Activated CD8-positive, alpha-beta T cell treated with anti-CD3 and anti-CD28 coated beads, Interleukin-2, amount 10 ng/mL, durations not matched to agents 7 days and 5 days (primary cell): ENCODE data around the gene RTP2. TPM values are rescaled to one million over a fixed set of nuclear protein-coding genes. Genes with fewer than 3 reads are reported as not detected.

Source experiments
- ATAC-seq: fragments of 150-1000 bp; cut with Tn5 transposase; one replicate; pipeline ENCODE4 v1.10.0; 2021; ENCODE audit warnings: moderate library complexity
- CTCF ChIA-PET: fragments of 350-600 bp; sonication (Branson Sonifier 250); formaldehyde crosslinking; loops from one replicate; lab custom pipeline; 2021; ENCODE audit warnings: antibody characterized with exemption; lab: Charles Lee
- POLR2A ChIA-PET: fragments of 350-600 bp; sonication (Branson Sonifier 250); formaldehyde crosslinking; loops from one replicate; lab custom pipeline; 2021; ENCODE audit warnings: antibody characterized with exemption; lab: Charles Lee
- DNase-seq: peaks from one replicate; pipeline ENCODE4 v3.0.0-alpha.2; 2020
- H3K27ac Mint-ChIP-seq: one replicate; pipeline ENCODE4 v1.8.0; 2021; ENCODE audit warnings: mild to moderate bottlenecking, mixed read lengths
- H3K27me3 Mint-ChIP-seq: one replicate; pipeline ENCODE4 v1.8.0; 2021; ENCODE audit warnings: low read depth, mixed read lengths
- H3K36me3 Mint-ChIP-seq: one replicate; pipeline ENCODE4 v1.8.0; 2021; ENCODE audit warnings: low read depth, mixed read lengths
- H3K4me1 Mint-ChIP-seq: one replicate; pipeline ENCODE4 v1.8.0; 2021; ENCODE audit warnings: low read depth, mixed read lengths
- H3K4me3 Mint-ChIP-seq: one replicate; pipeline ENCODE4 v1.8.0; 2021; ENCODE audit warnings: mild to moderate bottlenecking, mixed read lengths
- H3K9me3 Mint-ChIP-seq: one replicate; pipeline ENCODE4 v1.8.0; 2022; ENCODE audit warnings: mixed read lengths; ENCODE audit not compliant: insufficient read depth
- total RNA-seq, 2 experiments: library from RNA; stranded (reverse); gene quantifications; one replicate each; pipeline ENCODE4 v1.2.3, GENCODE V29; 2021

RTP2 gene
- total RNA-seq, 2 experiments from 2014 or later = not detected

DNA sequence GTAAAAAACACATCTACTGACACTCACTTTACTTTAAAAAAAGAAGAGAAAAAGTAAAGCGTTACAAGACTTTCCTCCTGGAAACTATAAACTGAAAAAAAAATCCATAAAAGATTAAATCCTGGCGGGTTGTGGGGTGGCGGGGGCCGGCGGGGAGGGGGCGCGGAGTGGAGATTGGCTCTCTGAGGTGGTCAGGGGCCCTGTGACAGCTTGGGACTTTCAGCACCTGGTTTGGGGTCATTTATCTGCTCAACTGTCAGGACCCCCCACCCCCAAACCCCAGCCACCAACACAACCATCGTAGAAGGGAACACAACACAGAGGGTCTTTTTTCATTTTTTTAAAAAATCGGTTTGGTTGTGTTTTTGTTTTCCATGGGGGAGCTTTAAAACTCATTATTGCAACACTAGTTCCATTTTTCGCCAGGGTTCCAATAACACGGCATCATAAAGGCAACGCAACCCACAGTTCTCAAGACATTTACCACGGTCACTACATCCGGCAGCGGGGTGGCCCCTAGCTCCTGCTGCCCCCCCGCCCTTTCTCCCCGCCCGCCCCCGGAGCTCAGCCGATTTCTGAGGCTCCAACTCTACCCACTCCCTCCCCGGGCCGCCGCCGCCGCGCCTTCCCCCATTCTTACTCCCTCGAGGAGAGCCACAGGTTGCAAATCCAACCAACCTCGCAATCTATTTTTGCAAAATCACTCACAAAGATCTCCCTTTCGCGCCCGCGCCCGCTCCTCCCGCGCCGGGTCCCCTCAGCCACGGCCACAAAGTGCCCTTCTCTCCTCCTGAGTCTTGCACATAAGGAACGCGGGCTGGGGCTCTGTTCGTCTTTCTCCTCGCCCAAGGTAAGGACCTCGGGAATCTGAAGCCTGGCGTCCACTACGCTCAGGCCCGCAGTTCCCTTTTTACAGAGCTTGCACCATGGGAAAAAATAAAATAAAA is 41.1 kb upstream of the RTP2 start:
- Mint-ChIP-seq H3K27me3 (no peaks in the 10 kb centered on the region), H3K4me1 (peaks cover 50% of the 10 kb centered on the region), H3K36me3 (peaks cover 30% of the 10 kb centered on the region), H3K4me3 (peak overlapping the region; percentile 100), H3K27ac (peak overlapping the region; percentile 100), H3K9me3 (no peaks in the 10 kb centered on the region)
- ChIA-PET POLR2A (interaction anchor here (0.6 to 9.0 kb wide), 28 partner anchors 56 to 1310 kb away, joined by 3 to 195 read pairs (median 4); partner anchors contain the start of gene LPP), CTCF (interaction anchor here (0.8 to 2.5 kb wide), 18 partner anchors 56 to 1399 kb away, joined by 3 to 45 read pairs (median 4); no protein-coding TSS in a partner anchor)
- DNase-seq (peak; percentile 74), ATAC-seq (no peak)

DNA sequence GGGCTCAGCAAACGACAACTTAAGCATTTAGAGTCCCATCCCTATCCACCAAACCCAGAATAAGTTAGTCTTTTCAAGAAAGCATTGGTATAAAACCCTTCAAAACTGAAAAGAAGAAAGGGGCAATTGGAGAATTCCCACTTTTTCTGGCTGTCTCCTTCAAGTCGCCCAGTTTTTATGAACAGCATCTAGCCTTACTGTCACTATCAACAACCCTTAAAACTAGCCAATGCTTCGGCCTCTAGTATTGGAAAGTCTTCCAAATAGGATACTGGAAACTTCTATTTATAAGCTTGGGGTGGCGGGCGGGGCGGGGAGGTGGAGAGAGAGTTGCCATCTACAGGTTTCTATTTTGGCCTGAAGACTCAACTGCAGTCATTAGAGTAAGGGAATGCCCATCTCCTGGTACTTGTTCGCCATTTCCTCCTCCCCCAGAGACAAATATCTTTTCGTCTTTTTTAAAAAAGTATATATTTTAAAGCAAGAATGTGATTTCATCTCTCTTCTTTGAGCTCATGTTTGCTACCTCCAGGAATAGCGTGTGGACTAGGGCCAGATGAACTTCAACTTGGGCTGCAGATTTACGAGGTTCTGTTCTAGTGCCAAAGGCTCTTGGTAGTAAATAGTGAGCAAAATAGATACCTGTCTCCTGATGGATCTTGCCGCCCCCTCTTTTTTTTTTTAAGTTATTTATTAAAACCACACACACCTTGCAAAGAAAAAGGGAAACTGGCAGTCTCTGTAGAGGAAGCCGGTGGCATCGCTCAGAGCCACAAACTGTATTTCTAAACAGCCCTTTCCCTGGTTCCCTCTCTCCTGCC is 40.2 kb upstream of the RTP2 start:
- peak overlapping the region; percentile 100 for H3K27ac Mint-ChIP-seq
- DNase-seq (peak; percentile 54), ATAC-seq (no peak)
- H3K36me3 Mint-ChIP-seq = peaks cover 30% of the 10 kb centered on the region
- POLR2A ChIA-PET = interaction anchor here (0.6 to 9.0 kb wide), 25 partner anchors 57 to 1297 kb away, joined by 3 to 195 read pairs (median 4); partner anchors contain the start of gene LPP
- no peaks in the 10 kb centered on the region for H3K27me3 Mint-ChIP-seq
- peaks cover 42% of the 10 kb centered on the region for H3K4me1 Mint-ChIP-seq
- H3K4me3 Mint-ChIP-seq = peak overlapping the region; percentile 100
- CTCF ChIA-PET = interaction anchor here (0.8 to 2.5 kb wide), 24 partner anchors 57 to 1400 kb away, joined by 3 to 45 read pairs (median 4); no protein-coding TSS in a partner anchor
- H3K9me3 Mint-ChIP-seq = no peaks in the 10 kb centered on the region

DNA sequence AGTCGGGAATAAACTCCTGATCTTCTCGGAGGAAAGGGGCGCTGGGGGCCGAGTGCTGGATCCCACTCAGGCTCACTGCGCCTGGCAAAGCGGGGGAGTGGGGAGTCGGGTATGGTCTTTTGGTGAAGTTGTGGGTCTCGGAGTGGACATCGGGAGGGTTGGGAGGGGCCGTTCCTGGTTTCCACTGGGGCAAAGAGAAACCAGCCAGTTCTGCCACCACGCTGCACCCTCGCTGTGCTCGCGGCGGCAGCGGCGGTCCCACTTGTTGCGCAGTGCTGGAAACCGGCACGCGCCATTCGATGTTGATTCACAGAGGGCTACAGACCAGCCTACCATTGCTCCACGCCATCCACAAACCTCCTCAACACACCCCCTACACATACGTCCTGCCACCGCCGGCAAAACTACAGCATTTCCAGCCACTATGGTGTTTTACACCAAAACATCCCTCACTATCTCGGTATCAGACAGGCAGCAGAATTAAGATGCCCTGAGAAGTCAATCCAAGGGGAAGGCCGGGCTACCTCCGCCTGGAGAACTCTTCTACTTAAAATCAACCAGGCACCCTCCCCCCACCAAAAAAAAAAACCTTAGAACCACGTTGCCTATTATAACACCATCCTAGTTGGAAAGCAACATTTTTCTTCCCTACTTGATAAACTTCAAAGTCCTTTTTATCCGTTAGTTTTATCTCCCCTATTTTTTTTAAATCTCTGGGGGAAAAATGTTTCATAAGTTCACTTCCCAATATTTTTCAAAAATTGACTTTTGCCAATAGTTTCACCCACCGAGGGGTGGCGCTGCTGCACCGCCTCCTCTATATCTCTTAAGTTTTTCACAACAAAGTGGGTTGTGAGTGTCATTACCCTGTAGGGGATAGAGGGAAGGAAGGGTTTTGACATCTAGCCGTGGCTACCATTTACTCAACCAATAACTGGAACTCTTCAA is 39.3 kb upstream of the RTP2 start:
- peaks cover 44% of the 10 kb centered on the region for H3K4me1 Mint-ChIP-seq
- DNase-seq = peak; percentile 85
- H3K4me3 Mint-ChIP-seq = peak overlapping the region; percentile 100
- H3K27ac Mint-ChIP-seq = peak overlapping the region; percentile 100
- peak; percentile 28 for ATAC-seq
- CTCF ChIA-PET = interaction anchor here (0.7 to 7.9 kb wide), 104 partner anchors 8 to 1408 kb away, joined by 3 to 552 read pairs (median 7); partner anchors contain the start of gene LPP
- H3K27me3 Mint-ChIP-seq = no peaks in the 10 kb centered on the region
- peaks cover 30% of the 10 kb centered on the region for H3K36me3 Mint-ChIP-seq
- POLR2A ChIA-PET = interaction anchor here (0.6 to 4.0 kb wide), 11 partner anchors 9 to 1300 kb away, joined by 3 to 40 read pairs (median 6); partner anchors contain the start of gene LPP
- no peaks in the 10 kb centered on the region for H3K9me3 Mint-ChIP-seq

DNA sequence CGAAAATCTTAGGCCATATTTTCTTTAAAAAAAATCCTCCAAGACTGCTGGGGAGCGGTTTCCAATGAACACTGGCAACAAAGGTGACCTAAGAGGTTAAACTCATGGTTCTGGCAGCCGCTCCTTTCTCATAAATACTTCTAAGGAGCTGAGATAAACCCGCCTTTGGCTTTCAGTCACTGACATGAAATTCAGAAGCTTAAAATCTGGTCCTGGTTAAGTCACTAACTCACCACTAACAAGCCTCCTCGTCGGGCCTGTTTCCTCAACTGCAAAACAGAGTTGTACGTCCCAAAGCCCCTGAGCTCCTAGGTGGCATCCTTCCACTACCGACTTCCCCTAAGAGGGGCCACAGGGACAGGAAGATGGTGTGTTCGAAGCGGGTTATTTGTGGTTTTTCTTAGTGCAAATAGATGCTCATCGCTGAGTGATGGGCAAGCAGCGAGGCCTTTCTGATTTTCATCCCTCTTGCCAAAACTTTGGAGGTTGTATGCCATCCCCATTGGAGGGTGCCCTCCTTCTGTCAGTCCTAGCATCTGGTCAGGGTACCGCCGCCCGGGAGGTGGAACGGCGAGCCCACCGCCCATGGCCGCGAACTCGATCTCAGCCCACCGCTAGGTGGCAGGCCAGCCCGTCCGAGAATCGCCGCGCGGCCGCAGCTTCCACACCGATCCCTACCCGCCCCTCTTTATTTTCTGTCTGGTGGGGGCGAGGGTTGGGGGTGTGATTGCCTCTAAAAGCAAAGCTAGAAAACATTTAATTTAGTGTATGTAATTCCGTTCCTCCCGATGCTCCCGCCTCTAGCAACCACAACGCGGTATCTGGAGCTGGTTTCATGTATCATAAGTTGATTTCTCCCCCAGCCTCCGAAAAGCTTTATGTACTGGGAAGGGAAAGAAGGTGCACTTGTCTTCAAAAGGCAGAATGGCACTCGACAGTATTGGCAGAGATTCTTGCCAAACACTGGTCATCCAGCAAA is 38.4 kb upstream of the RTP2 start:
- peak; percentile 5 for ATAC-seq
- Mint-ChIP-seq H3K9me3 (no peaks in the 10 kb centered on the region), H3K4me3 (peak overlapping the region; percentile 100), H3K27ac (peak overlapping the region; percentile 100), H3K27me3 (no peaks in the 10 kb centered on the region), H3K36me3 (peaks cover 27% of the 10 kb centered on the region), H3K4me1 (peaks cover 54% of the 10 kb centered on the region)
- ChIA-PET POLR2A (interaction anchor here (0.5 to 4.0 kb wide), 20 partner anchors 10 to 1619 kb away, joined by 3 to 40 read pairs (median 6); partner anchors contain the start of gene LPP), CTCF (interaction anchor here (0.5 to 7.9 kb wide), 192 partner anchors 9 to 1583 kb away, joined by 3 to 552 read pairs (median 5); partner anchors contain the start of genes LPP and RTP4)
- peak; percentile 78 for DNase-seq

DNA sequence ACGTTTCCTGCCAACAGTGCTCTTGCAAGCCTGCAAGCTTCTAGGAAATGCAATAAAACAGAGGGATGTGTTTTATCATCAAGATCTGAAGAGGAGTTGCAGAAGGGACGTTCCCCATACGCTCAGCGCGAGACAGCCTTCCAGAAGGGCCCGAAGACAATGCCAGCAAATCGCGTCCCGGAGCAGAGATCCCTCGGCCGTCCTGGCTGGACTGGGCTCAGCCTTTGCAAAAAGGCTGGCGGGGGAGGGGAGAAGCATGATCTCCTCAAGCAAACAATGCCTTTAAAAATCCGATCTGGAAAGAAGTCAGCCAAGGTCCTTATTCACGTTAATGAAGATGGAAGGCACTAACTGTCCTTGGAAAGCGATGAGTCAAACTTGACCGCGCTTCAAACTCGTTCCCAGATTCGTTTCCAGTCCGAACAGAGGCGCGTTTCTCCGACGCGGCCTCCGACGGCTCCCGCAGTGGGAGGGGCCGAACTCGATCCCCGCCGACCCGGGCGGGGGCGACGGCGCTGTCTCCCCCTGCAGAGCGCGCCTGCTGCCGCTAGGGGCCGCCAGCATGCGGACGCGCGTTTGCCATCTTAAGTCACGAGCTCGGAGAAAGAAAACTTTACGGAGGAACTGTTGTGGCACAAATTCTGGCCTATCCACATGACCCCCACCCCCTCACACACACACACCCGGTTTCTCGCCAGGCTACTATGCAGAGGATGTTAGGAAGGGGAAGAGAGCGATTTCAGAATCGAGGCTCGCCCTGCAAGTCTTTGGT is 37.4 kb upstream of the RTP2 start:
- Mint-ChIP-seq H3K36me3 (peaks cover 19% of the 10 kb centered on the region), H3K27me3 (no peaks in the 10 kb centered on the region), H3K27ac (peak overlapping the region; percentile 100), H3K4me1 (peaks cover 53% of the 10 kb centered on the region), H3K4me3 (peak overlapping the region; percentile 100), H3K9me3 (no peaks in the 10 kb centered on the region)
- ATAC-seq (peak; percentile 31), DNase-seq (peak; percentile 85)
- POLR2A ChIA-PET = interaction anchor here (0.6 to 4.0 kb wide), 20 partner anchors 10 to 1405 kb away, joined by 3 to 40 read pairs (median 5); partner anchors contain the start of gene LPP
- CTCF ChIA-PET = interaction anchor here (0.5 to 7.9 kb wide), 194 partner anchors 7 to 1616 kb away, joined by 3 to 552 read pairs (median 5); partner anchors contain the start of genes LPP and RTP4

DNA sequence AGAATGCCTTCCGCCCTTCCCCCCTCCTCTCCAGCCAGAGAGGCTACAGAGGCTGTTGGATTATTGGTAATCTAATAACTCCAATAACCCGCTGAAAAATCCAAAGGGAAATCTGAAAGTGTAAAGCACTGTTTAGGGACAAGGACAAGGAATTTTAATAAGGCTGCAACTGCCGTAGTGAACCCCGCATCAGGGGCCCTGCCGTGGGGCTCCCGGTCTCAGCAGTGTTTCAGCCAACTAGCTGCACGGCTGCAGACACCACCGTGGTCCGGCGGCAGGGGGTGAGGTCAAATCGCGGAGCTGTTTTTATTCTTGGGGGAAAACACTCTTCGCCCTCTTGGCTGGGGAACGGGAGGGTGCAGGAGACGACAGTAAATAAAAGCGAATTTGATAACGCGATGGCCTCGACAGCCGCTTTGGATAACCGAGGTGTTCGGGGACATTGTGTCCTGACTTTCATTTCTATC is 36.8 kb upstream of the RTP2 start:
- Mint-ChIP-seq H3K9me3 (no peaks in the 10 kb centered on the region), H3K27me3 (no peaks in the 10 kb centered on the region), H3K36me3 (peaks cover 13% of the 10 kb centered on the region), H3K27ac (peak overlapping the region; percentile 100), H3K4me1 (peaks cover 53% of the 10 kb centered on the region), H3K4me3 (peak overlapping the region; percentile 100)
- ChIA-PET CTCF (interaction anchor here (0.6 to 7.9 kb wide), 94 partner anchors 8 to 1616 kb away, joined by 3 to 552 read pairs (median 5); partner anchors contain the start of gene LPP), POLR2A (interaction anchor here (0.6 to 4.0 kb wide), 9 partner anchors 9 to 1302 kb away, joined by 3 to 40 read pairs (median 3); no protein-coding TSS in a partner anchor)
- ATAC-seq = peak; percentile 0
- peak; percentile 59 for DNase-seq

DNA sequence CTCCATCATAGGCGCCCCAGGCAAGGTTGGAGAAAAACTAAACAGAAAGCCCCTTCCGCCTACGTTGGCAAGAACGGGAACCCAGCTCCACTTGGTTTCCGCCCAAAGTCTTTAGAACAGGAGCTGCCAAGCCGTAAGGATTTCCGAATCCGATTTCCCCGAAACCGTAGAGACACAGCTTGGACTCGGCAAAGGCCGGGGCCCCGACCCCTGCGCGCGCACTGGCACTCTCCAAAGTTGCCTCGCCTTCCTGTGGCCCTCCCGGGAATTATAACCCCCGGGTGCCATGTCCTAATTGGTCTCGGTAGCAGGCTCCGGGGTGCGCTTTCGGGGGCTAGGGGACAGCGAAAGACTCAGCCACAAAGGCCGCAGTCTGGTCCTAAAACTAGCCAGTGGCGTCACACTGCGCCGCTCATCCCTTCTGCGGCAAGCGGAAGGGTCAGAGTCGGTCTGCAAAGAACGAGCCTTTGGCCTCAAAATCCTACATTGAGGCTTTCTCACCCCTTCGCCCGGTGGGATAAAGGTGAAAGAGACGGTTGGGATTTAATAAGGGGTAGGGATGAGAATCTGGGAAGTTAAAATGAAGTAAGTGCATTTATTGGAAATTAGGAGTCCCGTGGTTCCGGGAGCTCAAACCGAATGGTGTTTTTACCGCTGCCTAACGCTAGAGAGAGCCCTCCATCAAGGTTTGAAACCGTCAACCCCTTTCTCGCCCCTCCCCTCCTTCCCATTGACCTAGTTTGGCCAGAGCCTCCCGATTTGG is 36.2 kb upstream of the RTP2 start:
- Mint-ChIP-seq H3K27me3 (no peaks in the 10 kb centered on the region), H3K27ac (peak overlapping the region; percentile 100), H3K36me3 (peaks cover 7% of the 10 kb centered on the region), H3K9me3 (no peaks in the 10 kb centered on the region), H3K4me3 (peak overlapping the region; percentile 100), H3K4me1 (peaks cover 53% of the 10 kb centered on the region)
- DNase-seq (peak; percentile 84), ATAC-seq (peak; percentile 24)
- ChIA-PET POLR2A (interaction anchor here (0.6 to 4.0 kb wide), 11 partner anchors 8 to 1303 kb away, joined by 3 to 40 read pairs (median 4); no protein-coding TSS in a partner anchor), CTCF (interaction anchor here (0.5 to 7.9 kb wide), 90 partner anchors 8 to 1617 kb away, joined by 3 to 552 read pairs (median 4); partner anchors contain the start of gene LPP)

DNA sequence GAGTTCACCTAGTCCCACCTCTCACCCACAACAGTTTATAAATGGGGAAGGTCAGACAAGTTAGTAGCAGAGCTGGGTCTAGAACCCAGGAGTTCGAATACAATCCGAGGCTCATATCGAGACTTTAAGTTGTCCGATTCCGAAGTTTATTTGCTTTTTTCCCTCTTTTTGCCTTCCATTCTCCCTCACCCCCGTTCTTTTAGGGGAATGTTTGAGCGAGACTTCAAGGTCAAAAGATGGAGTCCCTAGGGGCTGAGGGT is 35.6 kb upstream of the RTP2 start:
- POLR2A ChIA-PET = interaction anchor here (1.1 to 4.0 kb wide), 6 partner anchors 9 to 1304 kb away, joined by 4 to 40 read pairs (median 7); no protein-coding TSS in a partner anchor
- H3K4me1 Mint-ChIP-seq = peaks cover 53% of the 10 kb centered on the region
- H3K4me3 Mint-ChIP-seq = peak overlapping the region; percentile 100

More for the DNA sequence above, 35.6 kb upstream of the RTP2 start:
- no peak for ATAC-seq
- H3K27me3 Mint-ChIP-seq = no peaks in the 10 kb centered on the region
- peak overlapping the region; percentile 100 for H3K27ac Mint-ChIP-seq
- H3K36me3 Mint-ChIP-seq = peaks cover 4% of the 10 kb centered on the region
- CTCF ChIA-PET = interaction anchor here (0.9 to 7.9 kb wide), 47 partner anchors 9 to 1412 kb away, joined by 3 to 552 read pairs (median 6); partner anchors contain the start of gene LPP
- H3K9me3 Mint-ChIP-seq = no peaks in the 10 kb centered on the region
- no peak for DNase-seq
